ENCODE measurements around the gene TTLL13.

DNA sequence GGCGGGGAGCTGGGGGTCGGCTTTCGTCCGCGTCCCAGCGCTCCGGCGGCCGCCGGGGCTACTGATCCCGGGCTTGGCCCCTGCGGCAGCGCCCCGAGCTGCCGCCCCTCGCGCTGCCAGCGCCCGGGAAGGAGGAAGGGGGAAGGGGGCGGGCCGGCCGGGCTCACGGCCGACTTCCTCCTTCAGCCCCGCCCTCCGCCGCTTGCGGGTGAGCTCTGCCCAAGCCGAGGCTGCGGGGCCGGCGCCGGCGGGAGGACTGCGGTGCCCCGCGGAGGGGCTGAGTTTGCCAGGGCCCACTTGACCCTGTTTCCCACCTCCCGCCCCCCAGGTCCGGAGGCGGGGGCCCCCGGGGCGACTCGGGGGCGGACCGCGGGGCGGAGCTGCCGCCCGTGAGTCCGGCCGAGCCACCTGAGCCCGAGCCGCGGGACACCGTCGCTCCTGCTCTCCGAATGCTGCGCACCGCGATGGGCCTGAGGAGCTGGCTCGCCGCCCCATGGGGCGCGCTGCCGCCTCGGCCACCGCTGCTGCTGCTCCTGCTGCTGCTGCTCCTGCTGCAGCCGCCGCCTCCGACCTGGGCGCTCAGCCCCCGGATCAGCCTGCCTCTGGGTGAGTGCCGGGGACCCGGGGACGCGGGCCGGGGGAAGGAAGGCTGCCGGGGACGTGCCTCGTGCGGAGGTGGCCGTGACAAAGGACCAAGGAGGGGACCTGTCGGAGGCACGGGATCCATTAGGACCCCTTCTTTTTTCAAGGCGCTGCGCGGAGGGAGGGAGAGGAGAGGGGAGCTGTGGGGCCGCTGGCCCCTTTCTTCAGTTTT lies 48.0 kb upstream of the TTLL13 start, which contains the start of gene SEMA4B:
- TF ChIP-seq, protein P1, sequence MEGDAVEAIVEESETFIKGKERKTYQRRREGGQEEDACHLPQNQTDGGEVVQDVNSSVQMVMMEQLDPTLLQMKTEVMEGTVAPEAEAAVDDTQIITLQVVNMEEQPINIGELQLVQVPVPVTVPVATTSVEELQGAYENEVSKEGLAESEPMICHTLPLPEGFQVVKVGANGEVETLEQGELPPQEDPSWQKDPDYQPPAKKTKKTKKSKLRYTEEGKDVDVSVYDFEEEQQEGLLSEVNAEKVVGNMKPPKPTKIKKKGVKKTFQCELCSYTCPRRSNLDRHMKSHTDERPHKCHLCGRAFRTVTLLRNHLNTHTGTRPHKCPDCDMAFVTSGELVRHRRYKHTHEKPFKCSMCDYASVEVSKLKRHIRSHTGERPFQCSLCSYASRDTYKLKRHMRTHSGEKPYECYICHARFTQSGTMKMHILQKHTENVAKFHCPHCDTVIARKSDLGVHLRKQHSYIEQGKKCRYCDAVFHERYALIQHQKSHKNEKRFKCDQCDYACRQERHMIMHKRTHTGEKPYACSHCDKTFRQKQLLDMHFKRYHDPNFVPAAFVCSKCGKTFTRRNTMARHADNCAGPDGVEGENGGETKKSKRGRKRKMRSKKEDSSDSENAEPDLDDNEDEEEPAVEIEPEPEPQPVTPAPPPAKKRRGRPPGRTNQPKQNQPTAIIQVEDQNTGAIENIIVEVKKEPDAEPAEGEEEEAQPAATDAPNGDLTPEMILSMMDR (IDR thresholded peaks at IDR 0.05) = no peak
- peak; percentile 93 for TF ChIP-seq POLR2AphosphoS5 (IDR thresholded peaks at IDR 0.05; ENCODE audit: low read depth, low read length)
- peak; percentile 76; the same call in 1 of the 2 replicates for TF ChIP-seq SIN3A (IDR thresholded peaks at IDR 0.05; ENCODE audit: borderline replicate concordance, insufficient read depth, low read depth, low read length)
